Activated CD4-positive, alpha-beta T cell treated with anti-CD3 and anti-CD28 coated beads, Interleukin-2, amount 50 U/mL, for 24 hours (primary cell): Measurements from ENCODE around the gene RAB25.
"Not testable (repeated sequence)": the region's sequence is repeated elsewhere in the genome, so short reads cannot be mapped to it uniquely, and the experiment has no call there.

Experiments
- DNase-seq, 2 donors: peaks; one replicate each; pipeline ENCODE4 v3.0.0-alpha.2; 2020; ENCODE audit warnings: low read depth in 1 of 2, low spot score in 1 of 2

RAB25 gene

GRCh38 chr1:156060937-156061636 is at the start of gene RAB25:
RAB25 (plus strand) TSS chr1:156061160; CDS start chr1:156061401, 241 bp downstream.
- no peak for DNase-seq

- DNase-seq: no peak
Observed at GRCh38 chr1:156012051-156012817, 48.7 kb upstream of the RAB25 start.

- no peak for DNase-seq
Observed at GRCh38 chr1:156014829-156015228, 46.1 kb upstream of the RAB25 start.

GRCh38 chr1:156019946-156020292 is 41.0 kb upstream of the RAB25 start:
- no peak for DNase-seq

GRCh38 chr1:156020293-156021092 is 40.5 kb upstream of the RAB25 start, which contains the start of gene SSR2:
SSR2 (minus strand) TSS chr1:156020951; CDS start chr1:156020167, 784 bp downstream.
- DNase-seq: peak; percentile 58 to 86

GRCh38 chr1:156021093-156021428 is 39.9 kb upstream of the RAB25 start:
- no peak for DNase-seq

- no peak for DNase-seq
Observed at GRCh38 chr1:156021954-156022353, 39.0 kb upstream of the RAB25 start.

- no peak for DNase-seq
Observed at GRCh38 chr1:156024801-156025200, 36.2 kb upstream of the RAB25 start.

- no peak for DNase-seq
Observed at GRCh38 chr1:156025876-156026275, 35.1 kb upstream of the RAB25 start.

GRCh38 chr1:156026588-156026987 is 34.4 kb upstream of the RAB25 start:
- DNase-seq: no peak

GRCh38 chr1:156033011-156033410 is 27.9 kb upstream of the RAB25 start:
- DNase-seq: no peak

- DNase-seq: not testable (repeated sequence)
Observed at GRCh38 chr1:156034991-156035390, 26.0 kb upstream of the RAB25 start.

GRCh38 chr1:156042828-156043227 is 18.1 kb upstream of the RAB25 start:
- no peak for DNase-seq

- no peak for DNase-seq
Observed at GRCh38 chr1:156045076-156045475, 15.9 kb upstream of the RAB25 start.

GRCh38 chr1:156048663-156049258 is 12.2 kb upstream of the RAB25 start:
- no peak for DNase-seq

- no peak for DNase-seq
Observed at GRCh38 chr1:156050376-156050775, 10.6 kb upstream of the RAB25 start.

GRCh38 chr1:156051011-156051725 is 9.8 kb upstream of the RAB25 start:
- DNase-seq: no peak

- peak; percentile 32 to 51 for DNase-seq
Observed at GRCh38 chr1:156052862-156053767, 7.8 kb upstream of the RAB25 start.

GRCh38 chr1:156053768-156054499 is 7.0 kb upstream of the RAB25 start, which contains the start of gene UBQLN4:
UBQLN4 (minus strand) TSS chr1:156053798; CDS start chr1:156053701, 97 bp downstream.
- peak; percentile 69 to 79 for DNase-seq
